Central memory CD8-positive, alpha-beta T cell (primary cell): ENCODE results near the gene COX17.
A peak's percentile ranks its signal among the peaks of the same experiment; 100 is the strongest.

Source experiments
- ATAC-seq: fragments of 150-1000 bp; cut with Tn5 transposase; replicated peaks from 2 replicates; pipeline ENCODE4 v1.10.0; 2022; ENCODE audit warnings: mild to moderate bottlenecking, moderate FRiP score, moderate number of reproducible peaks; ENCODE audit not compliant: poor library complexity, severe bottlenecking; ENCODE audit errors: extremely low read depth
- DNase-seq, 2 donors: peaks; one replicate each; pipeline ENCODE4 v3.0.0; 2021; ENCODE audit warnings: low spot score in 2 of 2
- H3K27ac Mint-ChIP-seq: one replicate; pipeline ENCODE4 v1.8.0; 2022; ENCODE audit warnings: low read depth, mild to moderate bottlenecking, moderate library complexity, mixed read lengths
- H3K27me3 Mint-ChIP-seq: one replicate; pipeline ENCODE4 v1.8.0; 2022; ENCODE audit warnings: mixed read lengths
- H3K36me3 Mint-ChIP-seq: one replicate; pipeline ENCODE4 v1.8.0; 2022; ENCODE audit warnings: mild to moderate bottlenecking, moderate library complexity, mixed read lengths; ENCODE audit not compliant: insufficient read depth
- H3K4me1 Mint-ChIP-seq: one replicate; pipeline ENCODE4 v1.8.0; 2022; ENCODE audit warnings: mixed read lengths
- H3K4me3 Mint-ChIP-seq: one replicate; pipeline ENCODE4 v1.8.0; 2022; ENCODE audit warnings: mild to moderate bottlenecking, moderate library complexity, mixed read lengths
- H3K9me3 Mint-ChIP-seq: one replicate; pipeline ENCODE4 v1.8.0; 2022; ENCODE audit warnings: mixed read lengths

The COX17 gene

GRCh38 chr3:119676771-119677640 is at the start of gene COX17:
COX17 (minus strand) TSS chr3:119677406; CDS start chr3:119677310, 96 bp downstream.
- peaks cover 37% of the 10 kb centered on the region for H3K4me1 Mint-ChIP-seq
- peak within 1 kb of the TSS; percentile 97 for H3K27ac Mint-ChIP-seq
- peak; percentile 88 for ATAC-seq
- DNase-seq: peak; percentile 90 to 95
- peak within 1 kb of the TSS; percentile 83 for H3K4me3 Mint-ChIP-seq
- no peaks in the 10 kb centered on the region for H3K27me3 Mint-ChIP-seq
- H3K36me3 Mint-ChIP-seq: peaks cover 35% of the 10 kb centered on the region
- no peaks in the 10 kb centered on the region for H3K9me3 Mint-ChIP-seq

GRCh38 chr3:119726909-119727308 is 49.7 kb upstream of the COX17 start:
- no peak overlapping the region for H3K4me3 Mint-ChIP-seq
- H3K27me3 Mint-ChIP-seq: peaks cover 1% of the 10 kb centered on the region
- no peaks in the 10 kb centered on the region for H3K36me3 Mint-ChIP-seq
- no peaks in the 10 kb centered on the region for H3K9me3 Mint-ChIP-seq
- ATAC-seq (no peak), DNase-seq (no peak)
- no peak overlapping the region for H3K27ac Mint-ChIP-seq
- H3K4me1 Mint-ChIP-seq: no peaks in the 10 kb centered on the region

GRCh38 chr3:119723022-119723421 is 45.8 kb upstream of the COX17 start:
- H3K36me3 Mint-ChIP-seq: no peaks in the 10 kb centered on the region
- H3K27ac Mint-ChIP-seq: no peak overlapping the region
- ATAC-seq (no peak), DNase-seq (no peak)
- H3K4me1 Mint-ChIP-seq: no peaks in the 10 kb centered on the region
- peaks cover 11% of the 10 kb centered on the region for H3K27me3 Mint-ChIP-seq
- no peaks in the 10 kb centered on the region for H3K9me3 Mint-ChIP-seq
- H3K4me3 Mint-ChIP-seq: no peak overlapping the region

- Mint-ChIP-seq H3K4me1 (no peaks in the 10 kb centered on the region), H3K36me3 (no peaks in the 10 kb centered on the region), H3K27me3 (peaks cover 11% of the 10 kb centered on the region), H3K9me3 (no peaks in the 10 kb centered on the region), H3K27ac (no peak overlapping the region), H3K4me3 (no peak overlapping the region)
- DNase-seq (no peak), ATAC-seq (no peak)
Measured at GRCh38 chr3:119717520-119717919, 40.3 kb upstream of the COX17 start.

- Mint-ChIP-seq H3K36me3 (no peaks in the 10 kb centered on the region), H3K4me1 (no peaks in the 10 kb centered on the region), H3K27me3 (peaks cover 11% of the 10 kb centered on the region), H3K4me3 (no peak overlapping the region), H3K9me3 (no peaks in the 10 kb centered on the region), H3K27ac (no peak overlapping the region)
- no peak for ATAC-seq
- no peak for DNase-seq
Measured at GRCh38 chr3:119716998-119717397, 39.8 kb upstream of the COX17 start.

GRCh38 chr3:119715105-119715504 is 37.9 kb upstream of the COX17 start:
- Mint-ChIP-seq H3K36me3 (no peaks in the 10 kb centered on the region), H3K9me3 (no peaks in the 10 kb centered on the region), H3K4me1 (no peaks in the 10 kb centered on the region), H3K27ac (no peak overlapping the region), H3K4me3 (no peak overlapping the region), H3K27me3 (no peaks in the 10 kb centered on the region)
- ATAC-seq (no peak), DNase-seq (no peak)

GRCh38 chr3:119703820-119704531 is 26.8 kb upstream of the COX17 start:
- no peak for DNase-seq
- Mint-ChIP-seq H3K27me3 (no peaks in the 10 kb centered on the region), H3K4me1 (peaks cover 24% of the 10 kb centered on the region), H3K4me3 (peak overlapping the region; percentile 77), H3K36me3 (peaks cover 2% of the 10 kb centered on the region), H3K9me3 (no peaks in the 10 kb centered on the region), H3K27ac (peak overlapping the region; percentile 39)
- no peak for ATAC-seq

GRCh38 chr3:119702530-119703527 is 25.6 kb upstream of the COX17 start, which contains the start of gene CFAP91:
CFAP91 (plus strand) TSS chr3:119703022; CDS start chr3:119703099, 77 bp downstream.
- Mint-ChIP-seq H3K27ac (peak within 1 kb of the TSS; percentile 74), H3K4me3 (peak within 1 kb of the TSS; percentile 77), H3K4me1 (peaks cover 24% of the 10 kb centered on the region), H3K27me3 (no peaks in the 10 kb centered on the region), H3K9me3 (no peaks in the 10 kb centered on the region), H3K36me3 (peaks cover 2% of the 10 kb centered on the region)
- DNase-seq: peak; percentile 57 to 71
- peak; percentile 71 for ATAC-seq

GRCh38 chr3:119700920-119701734 is 23.9 kb upstream of the COX17 start:
- ATAC-seq: no peak
- no peak for DNase-seq
- peak overlapping the region; percentile 30 for H3K27ac Mint-ChIP-seq

GRCh38 chr3:119700269-119700919 is 23.2 kb upstream of the COX17 start:
- Mint-ChIP-seq H3K27ac (peak overlapping the region; percentile 30), H3K4me1 (peaks cover 24% of the 10 kb centered on the region), H3K27me3 (no peaks in the 10 kb centered on the region), H3K36me3 (peaks cover 2% of the 10 kb centered on the region), H3K9me3 (no peaks in the 10 kb centered on the region), H3K4me3 (no peak overlapping the region)
- peak in 1 of 2 donors; percentile 19 for DNase-seq
- ATAC-seq: peak; percentile 47

More at GRCh38 chr3:119700920-119701734, 23.9 kb upstream of the COX17 start:
- H3K27me3 Mint-ChIP-seq: no peaks in the 10 kb centered on the region
- H3K4me1 Mint-ChIP-seq: peaks cover 24% of the 10 kb centered on the region
- peaks cover 2% of the 10 kb centered on the region for H3K36me3 Mint-ChIP-seq
- H3K4me3 Mint-ChIP-seq: no peak overlapping the region
- H3K9me3 Mint-ChIP-seq: no peaks in the 10 kb centered on the region

- Mint-ChIP-seq H3K27me3 (no peaks in the 10 kb centered on the region), H3K4me3 (no peak overlapping the region), H3K27ac (no peak overlapping the region), H3K9me3 (no peaks in the 10 kb centered on the region), H3K36me3 (peaks cover 2% of the 10 kb centered on the region), H3K4me1 (peaks cover 12% of the 10 kb centered on the region)
- ATAC-seq (no peak), DNase-seq (no peak)
Measured at GRCh38 chr3:119697394-119697793, 20.2 kb upstream of the COX17 start.
